ENCODE measurements around the gene CLCN7.
A peak's percentile ranks its signal among the peaks of the same experiment; 100 is the strongest.

CLCN7 gene

DNA sequence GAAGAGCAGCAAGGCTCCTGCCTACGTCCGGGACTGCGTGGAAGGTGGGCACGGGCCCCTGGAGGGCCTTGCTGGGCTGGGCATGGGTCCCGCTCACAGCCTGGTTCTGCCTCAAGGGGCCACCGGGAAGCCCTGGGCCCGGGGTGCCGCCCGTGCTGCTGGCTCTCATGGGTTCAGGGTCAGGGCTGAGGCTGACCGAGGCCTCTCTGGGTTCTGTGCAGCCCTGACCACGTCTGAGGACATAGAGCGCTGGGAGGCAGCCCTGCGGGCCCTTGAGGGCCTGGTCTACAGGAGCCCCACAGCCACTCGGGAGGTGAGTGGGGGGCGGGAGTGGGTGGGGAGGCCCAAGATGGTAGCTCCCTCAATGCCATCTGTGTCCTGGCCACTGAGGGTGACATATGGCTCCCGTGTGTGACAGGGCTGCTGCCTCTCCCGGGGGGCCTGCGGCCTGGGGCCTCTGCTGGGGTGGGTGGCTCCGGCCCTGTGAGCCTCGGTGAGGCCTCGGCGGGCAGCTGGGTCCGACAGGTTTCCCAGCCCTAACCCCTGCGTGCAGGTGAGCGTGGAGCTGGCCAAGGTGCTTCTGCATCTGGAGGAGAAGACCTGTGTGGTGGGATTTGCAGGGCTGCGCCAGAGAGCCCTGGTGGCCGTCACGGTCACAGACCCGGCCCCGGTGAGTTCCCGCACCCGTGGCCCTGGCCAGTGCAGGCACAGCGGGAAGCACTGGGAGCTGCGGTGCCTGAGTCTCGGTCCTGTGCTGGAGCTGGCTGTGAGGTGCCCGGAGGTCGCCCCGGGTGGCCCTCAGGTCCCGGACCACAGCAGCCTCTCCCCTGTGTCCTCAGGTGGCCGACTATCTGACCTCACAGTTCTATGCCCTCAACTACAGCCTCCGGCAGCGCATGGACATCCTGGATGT, 27.5 kb upstream of the CLCN7 start:
- no peak for DNase-seq (ENCODE audit: low read depth)

DNA sequence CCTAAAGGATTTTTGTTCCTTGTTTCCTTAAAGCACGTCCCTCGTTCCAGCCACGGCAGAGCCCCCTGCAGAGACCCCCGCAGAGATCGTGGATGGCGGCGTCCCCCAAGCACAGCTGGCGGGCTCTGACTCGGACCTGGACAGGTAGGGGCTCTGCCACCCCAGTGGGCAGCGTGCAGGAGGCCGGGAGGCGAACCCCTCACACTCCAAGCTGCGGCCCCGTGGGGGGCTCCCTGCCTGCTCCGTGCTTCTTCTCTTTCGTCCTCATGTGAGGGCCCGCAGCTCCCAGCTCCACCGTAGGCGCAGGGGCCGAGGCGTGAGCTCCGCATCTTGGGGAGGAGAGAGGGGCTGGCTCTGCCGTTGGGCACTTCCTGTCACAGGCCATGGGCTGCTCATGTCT, 26.8 kb upstream of the CLCN7 start:
- DNase-seq (ENCODE audit: low read depth) = no peak

DNA sequence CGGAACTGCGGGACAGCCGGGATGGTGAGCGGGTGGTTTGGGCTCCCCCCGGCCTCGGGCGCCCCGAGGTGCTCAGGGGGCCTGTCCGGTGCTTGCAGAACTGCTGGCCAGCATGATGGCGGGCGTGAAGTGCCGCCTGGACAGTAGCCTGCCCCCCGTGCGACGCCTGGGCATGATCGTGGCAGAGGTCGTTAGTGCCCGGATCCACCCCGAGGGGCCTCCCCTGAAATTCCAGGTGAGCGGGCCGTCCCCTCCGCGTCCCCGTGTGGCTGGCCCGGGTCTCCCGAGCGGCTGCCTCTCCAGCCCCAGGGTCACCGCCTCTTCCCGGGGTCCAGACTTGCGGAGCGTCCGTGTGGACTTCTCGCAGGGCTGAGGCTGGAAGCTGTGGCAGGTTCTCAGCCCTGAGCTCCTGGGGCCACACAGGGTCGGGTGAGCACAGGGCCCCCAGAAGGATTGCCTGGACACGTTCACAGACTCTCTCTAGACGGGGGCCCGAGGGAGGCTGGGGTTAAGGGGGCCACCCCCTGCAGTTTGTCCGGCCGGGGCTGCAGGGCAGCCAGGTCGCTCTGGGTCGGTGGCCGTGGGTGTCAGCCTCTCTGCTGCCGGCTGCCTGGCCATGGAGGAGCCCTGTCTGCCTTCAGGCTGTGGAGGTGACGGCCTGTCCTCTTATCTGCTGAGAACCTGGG, 25.8 kb upstream of the CLCN7 start:
- no peak for DNase-seq (ENCODE audit: low read depth)

DNA sequence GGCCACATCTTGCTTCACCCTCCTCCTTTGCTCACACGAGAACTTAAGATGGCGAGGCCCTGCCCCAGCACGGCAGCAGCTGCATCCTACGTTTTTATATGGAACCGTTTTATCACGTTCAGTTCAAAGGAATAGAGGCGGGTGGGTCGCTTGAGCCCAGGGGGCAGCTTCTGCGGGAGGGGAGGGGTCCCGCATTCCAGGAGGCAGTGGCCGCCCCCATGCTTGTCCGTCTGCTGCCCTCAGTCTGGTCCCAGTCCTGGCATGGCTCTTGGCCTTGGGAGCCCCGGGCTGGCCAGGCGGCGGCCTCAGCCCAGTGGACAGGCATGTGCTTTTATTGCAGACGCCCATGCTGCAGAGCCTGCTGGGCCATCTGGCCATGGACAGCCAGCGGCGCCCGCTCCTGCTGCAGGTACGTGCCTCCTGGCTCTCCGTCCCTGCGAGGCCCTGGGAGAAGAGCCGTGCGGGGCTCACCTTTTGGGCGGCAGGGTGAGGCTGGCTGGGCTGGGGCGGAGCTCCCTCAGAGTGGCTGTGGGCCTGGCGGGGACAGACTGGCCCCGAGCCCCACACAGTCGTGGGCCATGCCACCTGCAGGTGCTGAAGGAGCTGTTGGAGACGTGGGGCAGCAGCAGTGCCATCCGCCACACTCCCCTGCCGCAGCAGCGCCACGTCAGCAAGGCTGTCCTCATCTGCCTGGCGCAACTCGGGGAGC, 25.1 kb upstream of the CLCN7 start:
- DNase-seq (ENCODE audit: low read depth) = no peak

DNA sequence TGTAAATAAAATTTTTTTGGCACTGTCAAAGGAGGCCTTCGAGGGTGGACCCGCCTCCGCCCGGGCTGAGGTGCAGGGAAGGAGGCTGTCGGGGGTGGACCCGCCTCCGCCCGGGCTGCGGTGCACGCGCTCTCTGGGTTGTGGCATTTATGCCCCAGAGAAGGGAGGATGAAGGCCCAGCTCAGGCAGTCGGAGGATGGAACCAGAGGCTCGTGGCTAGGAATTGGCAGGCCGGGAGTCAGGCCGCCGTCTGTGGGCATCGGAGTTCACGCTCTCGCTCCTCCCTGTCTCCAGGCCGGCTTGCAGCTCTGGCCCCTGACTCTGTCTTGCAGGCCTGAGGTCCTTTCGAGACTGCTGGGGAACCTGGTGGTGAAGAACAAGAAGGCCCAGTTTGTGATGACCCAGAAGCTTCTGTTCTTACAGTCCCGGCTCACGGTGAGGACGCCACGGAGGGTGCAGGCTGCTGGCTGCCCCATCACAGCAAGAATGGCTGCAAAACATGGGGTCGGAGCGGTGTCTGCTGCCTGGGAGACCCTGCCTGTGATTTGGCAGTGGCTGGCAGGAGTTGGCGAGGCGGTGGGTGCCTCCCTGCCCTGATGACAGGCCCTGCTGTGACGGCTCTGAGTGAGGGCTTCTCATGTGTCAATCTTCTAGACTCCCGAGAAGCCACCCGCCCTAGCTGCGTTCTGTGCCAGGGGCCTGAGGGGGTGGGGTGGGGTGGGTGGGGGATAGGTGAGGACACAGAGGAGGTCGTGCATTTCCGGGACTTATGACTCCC, 24.3 kb upstream of the CLCN7 start:
- DNase-seq (ENCODE audit: low read depth) = no peak

DNA sequence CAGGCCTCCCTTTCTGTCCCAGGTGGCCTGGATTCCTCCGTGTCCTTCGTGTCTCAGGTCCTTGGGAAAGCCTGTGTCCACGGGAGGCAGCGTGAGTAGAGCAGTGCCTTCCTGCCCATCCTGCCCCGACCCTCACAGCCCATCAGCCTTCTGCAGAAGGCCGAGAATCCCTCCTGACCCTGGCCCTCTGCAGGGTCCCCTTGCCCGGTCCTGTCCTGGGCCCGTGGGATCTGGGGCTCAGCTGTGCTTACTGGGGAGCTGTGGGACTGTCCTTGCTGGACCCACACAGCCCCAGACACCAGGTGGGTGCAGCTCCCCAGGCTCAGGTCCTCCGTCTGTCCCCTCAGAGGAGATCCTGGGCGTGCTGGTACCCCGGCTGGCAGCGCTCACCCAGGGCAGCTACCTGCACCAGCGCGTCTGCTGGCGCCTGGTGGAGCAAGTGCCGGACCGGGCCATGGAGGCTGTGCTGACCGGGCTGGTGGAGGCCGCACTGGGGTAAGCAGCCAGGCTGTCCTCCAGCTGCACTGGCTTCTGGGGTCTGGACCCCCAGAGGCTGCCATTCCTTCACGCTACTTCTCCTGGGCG, 22.3 kb upstream of the CLCN7 start:
- no peak for DNase-seq (ENCODE audit: low read depth)

DNA sequence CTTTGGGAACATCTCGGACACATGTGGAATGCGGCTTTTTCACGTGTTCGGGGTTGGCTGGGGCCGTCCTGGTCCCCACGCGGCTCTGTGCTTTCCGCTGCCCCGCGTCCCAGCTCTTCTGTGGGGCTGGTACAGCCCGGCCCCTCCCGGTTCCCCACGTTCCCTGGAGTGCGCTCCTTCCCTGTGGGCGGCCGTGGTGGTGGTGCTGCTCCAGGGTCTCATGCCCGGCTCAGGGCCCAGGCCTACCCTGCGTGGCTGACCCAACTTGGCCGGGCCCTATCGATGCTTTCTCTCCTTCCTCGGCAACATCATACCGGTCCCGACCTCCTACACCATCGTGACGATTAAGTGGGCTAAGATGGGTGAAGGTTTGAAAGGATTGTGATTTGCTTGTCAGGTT, 21.6 kb upstream of the CLCN7 start:
- DNase-seq (ENCODE audit: low read depth) = no peak

DNA sequence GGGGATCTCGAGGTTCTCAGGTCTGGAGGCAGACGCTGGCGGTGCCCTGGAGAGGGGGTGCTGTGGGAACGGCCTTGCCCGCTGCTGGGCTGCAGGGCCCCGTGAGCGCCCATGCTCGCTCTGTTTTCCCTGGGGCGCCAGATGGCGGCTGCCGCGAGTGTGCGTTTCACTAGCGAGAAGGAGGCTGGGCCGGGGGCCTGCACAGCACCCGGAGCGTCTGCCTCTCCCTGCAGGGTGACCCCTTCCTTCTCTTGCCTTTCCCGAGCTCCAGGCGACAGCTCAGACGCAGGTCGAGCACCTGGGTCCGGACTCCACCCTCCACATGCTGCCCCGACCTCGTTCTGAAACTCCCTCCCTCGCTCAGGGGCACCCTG, 21.0 kb upstream of the CLCN7 start:
- DNase-seq (ENCODE audit: low read depth) = no peak

DNA sequence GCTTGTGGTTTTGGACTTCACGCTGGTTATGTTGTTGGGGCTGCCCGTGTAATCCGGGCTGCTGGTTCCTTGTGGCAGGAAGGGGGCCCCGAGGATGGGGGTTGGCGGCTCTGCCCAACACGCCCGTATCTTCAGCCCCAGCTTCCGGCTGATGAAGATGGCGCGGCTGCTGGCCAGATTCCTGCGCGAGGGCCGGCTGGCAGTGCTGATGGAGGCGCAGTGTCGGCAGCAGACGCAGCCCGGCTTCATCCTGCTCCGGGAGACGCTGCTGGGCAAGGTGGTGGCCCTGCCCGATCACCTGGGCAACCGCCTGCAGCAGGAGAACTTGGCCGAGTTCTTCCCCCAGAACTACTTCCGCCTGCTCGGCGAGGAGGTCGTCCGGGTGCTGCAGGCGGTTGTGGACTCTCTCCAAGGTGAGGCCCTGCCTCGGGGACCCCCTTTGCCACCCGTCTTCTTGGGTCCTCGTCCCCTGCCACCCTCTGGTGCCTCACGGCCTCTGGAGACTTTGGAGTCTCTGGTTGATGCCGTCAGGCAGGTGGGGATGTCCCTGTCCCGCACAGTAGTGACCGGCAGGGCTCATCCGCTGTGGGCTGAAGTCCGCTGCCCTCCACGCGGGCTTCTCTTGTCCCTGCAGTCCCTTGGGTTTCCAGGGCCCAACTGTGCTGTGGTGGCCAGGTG, 20.5 kb upstream of the CLCN7 start:
- DNase-seq (ENCODE audit: low read depth) = no peak

DNA sequence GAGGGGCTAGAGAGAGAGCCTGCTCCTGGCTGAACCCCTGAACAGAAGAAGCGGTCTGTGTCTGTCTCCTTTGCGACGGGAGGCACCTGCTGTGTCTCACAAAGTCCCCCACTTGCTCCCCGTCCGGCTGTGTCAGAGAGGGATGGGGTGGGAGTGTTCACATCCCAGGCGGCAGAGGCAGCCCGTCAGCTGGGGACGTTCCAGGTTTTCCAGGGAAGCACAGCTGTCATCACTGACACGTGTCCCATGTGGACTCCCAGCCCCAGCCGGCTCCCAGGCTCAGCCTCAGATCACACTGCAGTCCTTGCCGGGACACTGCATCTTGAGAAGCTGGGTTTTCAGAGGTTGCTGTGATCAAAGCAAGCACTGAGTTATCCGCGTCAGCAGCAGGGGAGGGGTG, 19.9 kb upstream of the CLCN7 start:
- no peak for DNase-seq (ENCODE audit: low read depth)

DNA sequence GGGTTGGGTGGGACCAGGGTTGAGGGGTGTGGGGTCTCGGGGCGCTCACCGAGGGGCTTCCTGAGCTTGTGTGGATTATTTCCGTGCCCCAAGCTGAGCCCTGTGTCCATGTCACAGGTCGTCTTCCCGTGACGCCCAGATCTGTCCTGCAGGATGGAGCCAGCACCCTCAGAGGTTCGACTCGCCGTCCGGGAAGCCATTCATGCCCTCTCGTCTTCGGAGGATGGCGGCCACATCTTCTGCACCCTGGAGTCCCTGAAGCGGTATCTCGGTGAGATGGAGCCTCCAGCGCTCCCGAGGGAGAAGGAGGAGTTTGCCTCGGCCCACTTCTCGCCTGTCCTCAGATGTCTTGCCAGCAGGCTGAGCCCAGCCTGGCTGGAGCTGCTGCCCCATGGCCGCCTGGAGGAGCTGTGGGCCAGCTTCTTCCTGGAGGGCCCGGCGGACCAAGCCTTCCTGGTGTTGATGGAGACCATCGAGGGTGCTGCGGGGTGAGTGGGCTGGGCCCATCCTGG, 19.4 kb upstream of the CLCN7 start:
- DNase-seq (ENCODE audit: low read depth) = no peak

DNA sequence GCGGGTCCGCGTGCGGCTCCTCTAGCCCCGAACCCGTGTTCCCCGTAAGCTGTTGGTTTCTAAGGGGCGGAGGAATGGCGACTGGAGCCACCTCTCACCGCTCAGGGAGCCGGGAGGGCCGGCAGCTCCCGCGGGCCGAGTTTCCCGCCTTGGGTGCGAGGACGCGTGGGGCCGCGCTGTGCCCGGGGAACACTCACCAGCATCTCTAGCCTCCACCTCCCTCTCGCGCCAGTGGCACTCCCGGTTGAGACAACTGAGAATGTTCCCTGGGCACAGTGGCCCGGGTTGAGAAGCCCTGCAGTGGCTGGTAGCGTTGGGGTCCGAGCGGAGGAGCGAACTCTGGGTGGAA, 18.9 kb upstream of the CLCN7 start:
- no peak for DNase-seq (ENCODE audit: low read depth)

DNA sequence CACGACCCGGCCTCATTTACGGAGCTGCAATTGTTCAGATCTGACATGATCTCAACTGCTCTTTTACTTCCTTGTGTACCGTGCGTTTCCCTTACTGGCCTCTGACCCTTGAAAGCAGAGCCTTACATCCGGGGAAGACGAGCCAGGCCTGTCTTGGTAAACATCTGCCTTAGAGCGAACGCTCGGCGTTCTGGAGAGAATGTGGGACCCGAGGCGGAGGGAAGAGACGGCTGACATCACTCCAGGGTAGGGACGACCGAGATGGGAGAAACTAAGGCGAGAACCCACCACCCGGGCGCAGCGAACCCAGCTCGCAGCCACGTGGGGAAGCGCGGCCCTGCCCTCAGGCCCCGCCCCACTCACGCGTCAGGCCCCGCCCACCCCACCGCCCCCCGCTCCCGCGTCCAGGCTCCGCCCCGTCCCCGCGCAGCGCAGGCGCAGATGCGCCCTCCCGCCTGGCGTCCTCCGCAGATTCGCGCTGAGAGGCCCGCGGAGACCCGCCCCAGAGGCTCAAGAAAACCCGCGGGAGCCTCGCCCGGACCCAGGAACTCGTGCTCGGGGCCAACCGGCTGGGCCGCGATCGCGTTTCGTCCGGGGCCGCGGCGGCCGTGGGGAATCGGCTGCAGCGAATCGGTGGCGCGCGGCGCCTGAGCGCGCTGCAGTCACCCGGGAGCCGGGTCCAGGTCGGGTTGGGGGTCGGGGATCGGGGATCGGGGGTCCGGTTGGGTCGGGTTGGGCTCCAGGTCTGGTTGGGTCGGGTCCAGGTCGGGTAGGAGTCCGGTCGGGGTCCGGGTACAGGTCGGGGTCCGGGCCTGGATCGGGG, 18.3 kb upstream of the CLCN7 start, which contains the start of gene TELO2:
TSS of gene TELO2 (plus strand) at position 438 of the 823 bp plus-strand sequence. CDS start 922 bp downstream, outside the sequence.
- peak; percentile 82 for DNase-seq (ENCODE audit: low read depth)

DNA sequence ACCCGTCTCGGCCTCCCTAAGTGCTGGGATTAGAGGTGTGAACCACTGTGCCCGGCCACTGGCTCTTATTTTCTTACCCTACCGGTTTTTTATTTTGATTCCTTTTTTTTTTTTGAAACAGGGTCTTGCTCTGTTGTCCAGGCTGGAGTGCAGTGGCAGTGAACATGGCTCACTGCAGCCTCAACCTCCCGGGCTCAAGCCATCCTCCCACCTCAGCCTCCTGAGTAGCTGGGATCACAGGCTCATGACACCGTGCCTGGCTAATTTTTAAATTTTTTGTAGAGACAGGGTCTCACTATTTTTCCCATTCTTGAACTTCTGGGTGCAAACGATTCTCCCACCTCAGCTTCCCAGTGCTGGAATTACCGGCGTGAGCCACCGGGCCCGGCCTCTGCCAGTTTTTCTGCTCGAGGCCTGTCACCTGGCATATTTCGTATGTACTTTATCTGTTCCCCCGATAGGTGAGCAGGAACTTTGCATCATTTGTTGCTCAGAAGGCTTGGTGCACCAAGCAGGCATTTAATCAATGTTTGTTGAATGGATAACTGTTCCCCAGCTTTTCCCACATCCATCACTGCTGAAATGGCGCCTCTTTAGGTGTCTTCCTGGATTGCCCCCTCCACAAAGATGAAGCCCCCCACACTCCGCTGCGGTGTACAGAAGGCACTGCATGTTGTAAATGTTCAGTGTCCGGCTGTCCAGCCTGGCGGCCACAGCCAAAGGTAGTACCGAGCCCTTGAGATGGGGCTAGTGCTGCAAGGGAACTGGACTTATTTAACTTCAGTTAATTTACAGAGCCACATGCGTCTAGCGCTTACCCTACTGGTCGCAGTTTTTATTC, 17.5 kb upstream of the CLCN7 start:
- no peak for DNase-seq (ENCODE audit: low read depth)

DNA sequence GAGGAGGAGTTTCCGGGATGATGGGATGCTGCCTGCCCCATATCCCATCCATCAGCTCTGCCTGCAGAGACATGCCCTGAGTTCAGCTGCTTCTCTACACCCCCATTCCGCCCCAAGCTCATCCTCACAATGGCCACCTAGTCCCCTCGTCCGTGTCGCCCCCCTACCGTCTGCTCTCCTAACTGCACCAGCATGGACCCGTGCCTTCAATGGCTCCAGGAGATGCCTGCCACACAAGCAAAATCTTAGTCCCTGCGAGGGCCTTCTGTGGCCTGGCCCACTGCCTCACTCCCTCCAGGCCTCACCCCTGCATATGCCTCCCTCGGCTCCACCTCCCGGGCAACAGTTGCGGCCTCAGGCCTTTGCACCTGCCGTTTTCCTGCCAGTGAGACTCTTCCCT, 16.5 kb upstream of the CLCN7 start:
- DNase-seq (ENCODE audit: low read depth) = no peak

DNA sequence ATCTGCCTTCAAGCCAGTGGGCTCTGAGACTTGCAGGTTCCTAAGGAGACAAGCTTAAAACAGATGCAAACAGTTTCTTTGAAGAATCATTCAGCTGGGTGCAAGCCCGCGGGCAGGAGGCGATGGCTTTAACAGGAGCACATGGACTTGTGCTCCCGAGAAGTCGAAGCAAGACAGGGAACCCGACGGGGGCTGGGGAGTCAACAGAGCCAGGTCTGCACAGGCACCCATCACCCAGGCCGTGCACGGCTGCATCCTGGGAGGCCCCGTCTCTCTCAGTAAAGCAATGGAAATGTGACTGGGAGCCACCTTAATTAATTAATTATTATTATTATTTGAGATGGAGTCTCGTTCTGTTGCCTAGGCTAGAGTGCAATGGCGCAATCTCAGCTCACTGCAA, 14.2 kb upstream of the CLCN7 start:
- no peak for DNase-seq (ENCODE audit: low read depth)

DNA sequence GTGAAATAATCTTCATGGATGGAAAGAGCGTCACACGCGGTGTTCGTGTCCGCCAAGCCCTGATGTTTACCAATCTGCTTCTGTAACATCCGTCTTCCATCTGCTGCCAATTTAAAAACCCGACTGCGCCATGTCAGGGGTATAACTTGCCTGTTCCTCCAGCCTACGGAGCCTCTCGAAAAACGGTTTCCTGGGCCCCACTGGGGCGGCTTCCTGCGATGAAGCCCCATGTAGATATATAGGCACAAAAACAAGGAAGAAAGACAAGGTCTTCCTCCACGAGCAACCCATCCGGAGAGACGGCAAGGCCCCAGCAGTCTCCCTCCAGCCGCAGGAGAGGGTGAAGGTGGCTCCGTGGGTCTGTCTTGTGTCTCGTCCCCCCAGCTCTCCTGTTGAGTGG, 13.8 kb upstream of the CLCN7 start, which contains the start of gene PTX4:
TSS of gene PTX4 (minus strand) at position 326 of the 400 bp plus-strand sequence. CDS start at position 291, 35 bp downstream.
- DNase-seq (ENCODE audit: low read depth) = no peak

DNA sequence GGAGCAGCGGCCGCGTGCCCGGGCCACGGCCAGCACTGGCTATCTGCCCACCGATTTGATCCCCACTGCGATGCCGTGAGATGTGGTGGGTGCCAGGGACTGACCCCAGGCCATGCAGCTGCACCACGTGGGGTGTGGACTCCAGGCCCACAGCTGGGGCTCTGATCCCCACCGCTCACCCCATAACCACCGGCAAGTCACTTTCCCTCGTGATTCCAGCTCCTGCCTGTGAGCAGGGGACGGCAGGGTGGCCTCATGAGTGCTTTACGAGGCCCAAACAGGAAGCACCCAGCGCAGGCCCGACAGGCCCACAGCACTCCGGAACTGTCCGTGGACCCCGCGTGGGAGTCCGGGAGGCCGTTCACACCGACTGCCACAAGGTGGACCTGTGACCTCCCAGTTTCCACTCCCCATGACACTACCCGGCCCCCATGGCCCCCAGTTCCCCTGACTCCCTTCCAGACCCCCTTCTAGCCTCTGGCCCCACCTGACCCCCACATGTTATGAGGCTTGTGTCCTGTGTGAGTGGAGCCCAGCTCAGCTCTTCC, 13.3 kb upstream of the CLCN7 start:
- DNase-seq (ENCODE audit: low read depth) = no peak
